HG03469 (cell line): ENCODE data around the gene AGBL1.
"Not testable (repeated sequence)": the region's sequence is repeated elsewhere in the genome, so short reads cannot be mapped to it uniquely, and the experiment has no call there.

Experiments used
- ATAC-seq: cut with Tn5 transposase; IDR thresholded peaks from one replicate; pipeline ENCODE4 v1.9.1; 2021; ENCODE audit warnings: mild to moderate bottlenecking, moderate library complexity, moderate number of reproducible peaks; ENCODE audit not compliant: unreplicated experiment

AGBL1 gene

GRCh38 chr15:86383611-86384010 lies 303.9 kb downstream of the AGBL1 start:
- no peak for ATAC-seq

GRCh38 chr15:86384186-86384585 lies 304.5 kb downstream of the AGBL1 start:
- ATAC-seq = no peak

DNA sequence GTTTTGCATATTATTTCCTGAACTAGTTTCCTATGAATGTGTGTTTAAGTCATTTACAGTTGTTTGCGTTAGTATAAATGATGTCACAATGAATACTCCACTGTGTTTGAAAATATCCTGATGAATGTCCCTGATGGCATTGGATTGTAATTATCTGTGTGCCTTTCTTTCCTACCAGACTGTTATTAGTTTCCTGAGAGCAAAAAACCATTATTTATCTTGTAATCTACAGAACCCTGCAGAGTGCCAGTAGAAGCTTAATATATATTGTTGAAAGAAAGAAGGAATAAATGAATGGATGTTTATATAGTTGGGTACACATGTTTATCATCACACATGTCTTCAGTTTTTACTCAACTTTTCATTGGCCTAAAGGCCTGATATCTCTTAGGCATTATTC lies 312.6 kb downstream of the AGBL1 start:
- no peak for ATAC-seq

DNA sequence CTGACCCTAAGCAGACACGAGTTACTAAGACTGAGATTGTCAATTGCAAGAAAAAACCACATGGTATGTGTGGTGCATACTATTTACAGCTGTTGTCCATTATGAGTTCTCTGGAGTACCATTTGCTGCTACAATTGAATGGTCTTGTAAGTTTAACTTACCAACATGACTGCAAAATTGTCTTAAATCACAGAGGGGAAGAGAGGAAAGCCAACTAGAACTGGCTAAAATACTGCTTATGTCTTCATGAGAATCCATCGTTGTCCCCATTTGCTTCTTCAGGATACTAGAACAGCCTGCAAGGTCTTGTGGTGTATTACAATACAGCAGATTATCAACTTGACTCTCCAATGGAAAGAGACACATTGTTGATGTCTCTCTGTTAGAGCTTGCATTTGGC lies 313.2 kb downstream of the AGBL1 start:
- ATAC-seq = no peak

GRCh38 chr15:86394866-86395265 lies 315.2 kb downstream of the AGBL1 start:
- ATAC-seq = no peak

DNA sequence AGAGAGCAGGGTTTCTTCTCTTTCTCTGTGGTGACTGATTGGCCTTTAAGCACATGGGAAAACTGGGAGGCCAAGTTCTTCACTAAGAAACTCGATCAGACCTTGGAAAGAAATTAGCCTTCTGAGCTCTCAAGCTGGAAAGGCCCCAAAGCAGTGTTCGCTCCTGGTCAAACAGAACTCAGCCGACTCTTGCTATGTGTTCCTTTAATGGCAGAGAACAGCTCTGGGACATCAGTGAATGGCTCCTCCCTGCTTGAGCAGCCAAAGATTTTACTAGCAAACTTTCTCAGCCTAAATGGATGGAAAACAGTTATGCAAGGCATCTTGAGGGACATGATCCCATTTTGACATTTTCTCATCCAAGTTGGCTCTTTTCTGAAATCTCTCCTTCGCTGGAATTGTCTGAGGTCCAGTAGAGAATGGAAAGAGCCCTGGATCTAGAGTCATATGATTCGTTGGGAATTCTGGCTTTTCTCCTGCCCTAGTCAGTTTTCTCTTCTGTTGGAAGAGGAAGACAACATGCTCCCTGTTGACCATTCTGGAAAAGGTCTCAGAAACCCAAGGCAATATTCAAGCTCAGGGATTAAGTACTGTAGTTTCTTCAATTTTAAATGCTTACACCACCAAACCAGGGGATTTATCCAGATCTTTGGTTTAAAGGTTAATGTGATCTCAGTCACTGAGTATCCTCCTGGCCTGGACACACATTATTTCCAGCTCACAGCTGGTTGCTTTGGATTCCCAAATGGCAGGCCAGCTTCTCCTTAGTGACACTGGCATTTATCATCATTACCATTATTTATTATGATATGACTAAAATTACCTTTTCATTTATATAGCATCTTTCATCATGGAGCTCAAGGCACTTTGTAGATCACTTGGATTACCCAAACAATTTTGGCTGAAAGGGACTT lies 319.6 kb downstream of the AGBL1 start:
- no peak for ATAC-seq

DNA sequence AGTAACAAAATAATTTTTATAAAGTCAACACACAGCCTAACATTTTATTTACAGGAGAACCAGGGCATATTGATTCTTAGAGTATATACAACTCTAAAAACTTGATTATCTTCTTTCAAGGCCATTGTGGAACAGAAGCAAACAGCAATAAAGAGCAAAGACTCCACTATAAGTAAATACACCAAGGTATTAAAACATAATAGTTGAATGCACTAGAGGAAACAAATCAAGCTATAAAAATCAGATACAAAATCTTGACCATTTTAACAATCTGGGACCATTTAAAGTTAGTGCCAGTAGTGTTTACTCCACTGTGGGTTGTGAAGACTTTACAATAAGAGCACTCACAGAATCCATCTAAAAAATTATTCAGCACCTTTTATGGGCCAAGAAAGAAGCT lies 323.6 kb downstream of the AGBL1 start:
- no peak for ATAC-seq

DNA sequence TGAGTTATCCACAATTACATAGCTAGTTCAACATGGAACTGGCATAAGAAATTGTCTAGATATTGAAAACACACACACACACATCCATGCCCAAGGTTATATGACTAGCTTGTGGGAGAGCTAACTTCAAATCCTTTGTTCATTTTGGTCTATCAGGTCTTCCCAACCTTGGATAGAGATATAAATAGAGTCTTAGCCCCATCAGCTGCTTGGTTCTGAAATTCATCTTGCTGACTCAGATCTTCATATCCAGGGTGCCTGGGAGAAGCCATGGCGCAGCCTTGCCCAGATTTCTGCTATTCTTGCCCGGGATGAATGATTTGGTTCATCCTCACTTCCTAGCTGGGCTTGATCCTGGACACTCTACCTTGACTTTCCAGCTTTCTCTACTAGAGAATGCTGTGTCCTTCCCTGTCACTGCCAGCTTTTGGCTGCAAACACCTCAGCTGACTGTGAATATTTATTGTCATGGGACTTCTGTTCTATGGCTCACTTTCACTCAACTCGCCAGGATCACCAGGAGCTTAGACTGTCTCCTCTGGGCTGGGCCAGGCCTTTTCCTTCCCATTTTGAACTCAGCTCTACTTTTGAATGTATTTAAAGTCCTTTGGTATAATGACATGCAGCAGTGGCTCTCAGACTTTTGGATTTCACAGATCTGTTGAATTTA lies 324.4 kb downstream of the AGBL1 start:
- no peak for ATAC-seq

DNA sequence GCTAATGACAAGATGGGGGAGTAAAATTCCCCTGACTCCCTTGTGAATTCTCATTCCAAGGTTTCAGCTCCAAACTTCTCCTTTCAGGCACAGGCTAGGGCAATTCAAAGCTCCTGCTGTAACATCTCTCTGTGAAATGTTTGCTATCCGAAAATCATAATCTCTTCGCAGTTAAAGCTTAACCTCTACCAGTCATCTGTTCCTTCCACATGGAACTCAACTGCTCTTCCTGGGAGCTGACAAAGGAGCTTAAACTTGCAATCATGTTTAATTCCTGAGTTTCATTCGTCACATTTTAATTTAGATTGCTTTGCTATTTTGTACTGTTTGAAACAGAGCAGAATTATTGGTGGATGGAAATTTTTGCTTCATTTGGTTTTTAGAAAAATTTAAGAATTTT lies 328.6 kb downstream of the AGBL1 start:
- ATAC-seq = no peak

DNA sequence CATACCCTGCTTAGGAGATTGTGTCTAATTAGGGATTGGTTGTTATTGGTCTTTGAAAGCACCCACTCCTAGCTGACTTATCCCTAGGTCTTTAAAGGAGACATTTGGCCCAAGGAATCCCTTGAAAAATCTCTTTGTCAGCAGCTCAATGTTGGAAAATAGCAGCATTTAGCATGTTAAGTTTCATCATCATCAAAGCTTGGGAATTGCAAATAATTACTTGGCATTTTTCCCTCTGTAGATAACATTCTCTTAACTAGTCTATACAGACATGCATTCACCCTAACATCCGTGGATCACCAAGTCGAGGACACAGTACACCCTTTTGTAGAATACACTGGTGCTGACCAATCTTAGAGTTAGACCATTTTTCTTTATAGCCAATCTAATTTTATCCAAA lies 332.2 kb downstream of the AGBL1 start:
- ATAC-seq = no peak

DNA sequence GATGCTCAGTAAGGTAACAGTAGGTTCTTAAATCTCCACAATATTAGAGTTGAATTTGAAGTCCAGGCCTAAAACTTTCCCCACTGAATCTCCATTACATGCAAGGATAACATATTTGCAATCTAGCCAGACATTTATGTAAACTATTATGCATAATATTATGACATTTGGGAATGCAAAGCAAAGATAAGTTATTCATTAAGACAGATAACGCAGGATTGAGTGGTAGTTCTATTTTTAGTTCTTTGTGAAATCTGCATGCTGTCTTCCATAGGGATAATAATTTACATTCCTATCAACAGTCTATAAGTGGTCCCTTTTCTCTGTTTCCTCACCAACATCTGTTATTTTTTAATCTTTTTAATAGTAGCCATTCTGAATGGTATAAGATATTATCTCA lies 333.5 kb downstream of the AGBL1 start:
- ATAC-seq = no peak

GRCh38 chr15:86425746-86426145 lies 346.1 kb downstream of the AGBL1 start:
- ATAC-seq = no peak

DNA sequence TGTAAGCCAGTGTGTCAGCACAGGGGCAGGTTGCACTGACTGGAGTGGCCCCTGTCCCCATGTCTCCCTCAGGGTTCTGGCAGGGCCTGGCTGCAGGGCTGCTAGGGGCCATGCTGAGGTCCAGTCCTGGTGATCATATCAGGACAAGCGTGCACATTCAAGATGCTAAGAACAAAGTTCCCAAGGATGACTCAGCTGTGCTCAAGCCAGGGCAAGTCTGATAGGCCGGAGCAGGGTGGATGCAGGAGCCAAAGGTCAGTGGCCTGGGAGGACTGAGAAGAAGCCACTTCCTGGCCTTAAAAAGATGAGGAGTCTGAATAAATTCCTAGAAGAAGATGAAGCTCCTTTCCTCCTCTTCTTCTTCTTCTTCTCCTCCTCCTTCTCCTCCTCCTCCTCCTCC lies 353.2 kb downstream of the AGBL1 start:
- no peak for ATAC-seq

GRCh38 chr15:86433983-86434382 lies 354.3 kb downstream of the AGBL1 start:
- no peak for ATAC-seq

DNA sequence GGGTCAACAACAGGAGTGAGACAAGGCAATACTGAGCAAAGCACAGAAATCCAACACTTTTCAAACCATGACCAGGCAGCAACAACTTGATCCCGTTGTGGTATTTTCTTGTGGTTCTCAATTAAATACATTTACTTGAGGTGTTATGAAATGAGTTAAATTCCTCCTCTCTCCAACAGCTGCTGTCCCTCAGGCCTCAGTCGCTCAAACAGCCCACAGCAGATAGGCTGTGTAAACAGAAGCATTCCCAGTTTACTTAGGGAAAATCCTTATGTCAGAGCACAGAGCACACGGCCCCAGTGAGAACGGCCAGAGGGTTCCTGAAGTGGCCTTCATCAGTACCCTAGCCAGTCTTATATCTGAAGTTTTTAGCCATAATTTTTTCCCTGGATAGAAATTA lies 359.9 kb downstream of the AGBL1 start:
- ATAC-seq = no peak

DNA sequence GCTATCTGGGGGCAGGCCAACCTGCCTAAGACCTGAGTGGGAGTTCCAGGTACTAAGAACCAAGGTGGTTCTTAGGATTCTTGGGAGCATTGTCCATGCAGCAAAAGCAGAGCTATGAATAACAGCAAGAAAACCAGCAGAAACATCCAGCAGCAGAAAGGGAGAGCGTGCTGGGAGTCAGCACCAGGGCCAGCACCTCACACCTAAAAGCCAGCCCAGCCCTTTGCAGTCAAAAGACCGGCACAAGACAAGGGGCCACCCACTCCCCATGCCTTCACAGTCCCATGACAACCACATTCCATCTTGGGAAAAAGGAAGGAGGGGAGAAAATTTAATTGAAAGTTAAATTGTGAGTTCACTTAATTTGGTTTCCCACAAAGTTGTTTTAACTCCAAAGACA lies 364.9 kb downstream of the AGBL1 start:
- ATAC-seq = no peak

DNA sequence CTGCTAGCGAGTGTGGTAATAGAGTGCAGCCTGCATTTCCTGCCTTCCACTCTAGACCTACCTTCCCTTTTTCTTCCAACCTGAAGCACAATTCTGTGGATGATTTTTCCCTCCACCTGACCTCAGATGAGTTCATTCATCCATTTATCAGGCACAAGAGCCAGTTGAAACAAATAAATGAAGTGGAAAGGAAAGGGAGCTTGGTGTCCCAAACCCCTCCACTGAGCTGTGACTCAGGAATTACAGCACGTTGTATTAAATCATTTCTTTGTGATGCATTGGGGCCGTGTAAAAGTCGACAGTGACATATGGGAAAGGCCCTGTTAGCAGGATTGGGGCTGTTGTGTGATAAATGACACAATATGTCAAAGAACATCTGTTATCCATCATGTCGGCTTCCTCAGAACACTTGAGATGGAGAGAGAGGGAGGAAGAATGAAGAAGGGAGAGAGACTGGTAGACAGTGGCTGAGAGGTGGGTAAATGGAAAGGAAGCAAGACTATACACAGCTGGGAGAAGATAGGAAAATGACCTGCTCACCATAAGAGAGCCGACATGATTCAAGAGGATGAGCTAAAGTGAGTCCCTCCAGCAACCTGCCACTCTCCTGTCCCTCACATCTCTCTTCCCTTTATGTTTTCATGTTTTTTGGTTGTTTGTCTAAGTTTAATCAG lies 366.0 kb downstream of the AGBL1 start:
- no peak for ATAC-seq

GRCh38 chr15:86446253-86446640 lies 366.6 kb downstream of the AGBL1 start:
- ATAC-seq = no peak

DNA sequence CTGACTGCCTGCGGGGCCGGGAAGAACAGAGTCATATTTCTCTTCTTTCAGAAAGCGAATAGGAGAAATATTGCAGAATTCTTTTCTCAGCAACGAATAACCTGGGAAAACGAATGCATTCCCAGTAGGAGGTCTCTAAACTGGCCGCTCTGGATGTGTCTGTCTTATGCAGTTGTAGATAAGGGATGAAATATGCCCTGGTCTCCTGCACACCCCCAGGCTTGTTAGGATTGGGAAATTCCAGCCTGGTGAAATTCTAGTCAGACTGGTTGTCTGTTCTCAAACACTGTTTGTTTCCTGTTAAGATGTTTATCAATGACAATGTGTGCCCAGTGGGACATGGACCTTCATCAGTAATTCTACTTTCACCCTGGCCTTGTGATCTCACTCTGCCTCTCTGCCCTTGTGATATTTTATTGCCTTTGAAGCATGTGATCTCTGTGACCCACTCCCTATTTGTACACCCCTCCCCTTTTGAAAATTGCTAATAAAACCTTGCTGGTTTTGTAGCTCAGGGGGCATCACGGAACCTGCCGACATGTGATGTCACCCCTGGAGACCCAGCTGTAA lies 385.9 kb downstream of the AGBL1 start:
- not testable (repeated sequence) for ATAC-seq

DNA sequence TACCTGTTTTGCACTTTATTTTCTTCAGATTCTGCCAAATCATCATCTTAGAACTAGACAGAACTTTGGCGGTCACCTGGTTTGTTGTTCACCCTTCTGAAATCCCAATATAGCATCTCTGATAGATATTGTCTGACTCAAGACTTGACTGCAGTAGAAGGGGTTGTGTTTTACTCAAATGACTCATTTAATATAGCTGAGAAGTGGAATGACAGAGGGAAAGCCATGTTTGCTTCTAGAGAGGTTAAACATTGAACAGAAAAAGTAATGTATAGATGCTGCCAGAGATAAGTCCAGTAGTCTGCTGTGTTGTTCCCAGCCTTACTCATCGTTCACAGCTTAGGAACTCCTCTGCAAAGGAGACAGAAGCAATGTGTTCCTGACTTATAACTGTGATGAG lies 402.0 kb downstream of the AGBL1 start:
- no peak for ATAC-seq

- no peak for ATAC-seq
These were observed 404.3 kb downstream of the AGBL1 start for GRCh38 chr15:86483936-86484335.
